Amygdala (tissue), 56 donors: ENCODE measurements around the gene ELAVL1.

Experiments used
- DNase-seq, 56 donors: peaks; one replicate each; lab custom pipeline; 2025; lab: John Stamatoyannopoulos, UW

ELAVL1 gene

DNA sequence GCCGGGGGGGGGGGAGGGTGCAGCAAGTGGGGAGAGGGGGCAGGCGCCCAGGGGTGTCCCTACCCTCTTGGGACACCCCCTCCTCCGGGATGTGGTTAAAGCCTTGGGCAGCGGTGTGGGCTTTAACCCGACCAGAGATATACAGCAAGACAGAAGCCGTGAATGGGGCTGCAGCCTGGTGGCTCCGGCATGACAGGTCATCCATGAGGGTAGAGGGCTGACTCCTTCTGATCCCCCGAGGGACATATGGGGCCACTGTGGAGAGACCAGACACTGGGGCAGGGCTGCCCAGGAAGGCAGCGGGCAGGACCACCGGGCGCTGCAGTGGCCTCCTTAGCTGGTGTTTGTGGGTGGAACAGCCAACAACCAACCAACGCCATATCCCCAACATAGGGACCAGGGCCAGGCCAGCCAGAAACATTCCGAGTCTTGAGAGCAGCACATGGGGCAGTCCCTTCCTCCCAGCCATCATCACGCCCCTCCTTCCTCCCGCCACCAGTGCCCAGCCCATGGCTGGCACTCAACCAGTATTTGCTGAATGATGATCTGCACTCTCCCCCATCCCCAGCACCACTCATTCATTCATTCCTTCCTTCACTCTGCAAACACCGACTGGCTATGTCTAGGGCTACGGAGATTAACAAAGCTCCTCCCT lies 18.2 kb downstream of the ELAVL1 start:
- DNase-seq, result no peak

DNA sequence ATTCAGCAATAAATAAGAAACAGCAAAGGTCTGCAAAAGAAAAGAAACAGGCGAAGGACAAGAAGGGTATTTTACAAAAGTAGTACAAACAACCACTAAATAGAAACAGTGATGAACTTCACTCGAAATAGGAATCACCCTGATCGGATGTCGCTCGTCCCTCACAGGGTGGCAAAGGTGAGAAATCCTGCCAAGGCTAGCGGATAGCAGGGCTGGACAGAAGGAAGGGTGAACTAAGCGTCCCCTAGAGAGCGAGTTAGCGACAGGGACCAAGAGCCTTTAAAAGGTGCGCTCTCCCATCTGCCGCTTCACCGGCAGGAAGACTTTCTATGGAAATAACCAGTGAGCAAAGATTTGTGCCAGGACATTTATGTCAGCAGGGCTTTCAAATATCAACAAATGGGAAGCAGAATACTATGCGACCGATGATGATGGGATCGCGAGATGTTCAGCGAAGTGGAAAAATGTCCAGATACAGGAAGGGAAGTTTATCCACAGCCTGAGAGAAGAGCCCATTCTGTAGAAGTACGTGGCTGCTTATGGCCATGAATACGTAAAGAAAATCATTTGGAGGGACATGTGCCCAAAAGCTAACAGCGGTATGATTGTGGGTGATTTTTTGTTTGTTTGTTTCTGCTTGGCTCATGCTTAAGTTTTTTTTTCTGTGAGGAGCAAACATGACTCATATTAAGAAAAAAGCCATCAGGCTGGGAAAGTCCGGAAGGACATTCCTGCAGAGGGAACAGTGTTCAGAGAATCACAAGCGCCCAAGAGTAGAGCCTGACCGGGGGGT lies 18.9 kb downstream of the ELAVL1 start:
- DNase-seq, result no peak

DNA sequence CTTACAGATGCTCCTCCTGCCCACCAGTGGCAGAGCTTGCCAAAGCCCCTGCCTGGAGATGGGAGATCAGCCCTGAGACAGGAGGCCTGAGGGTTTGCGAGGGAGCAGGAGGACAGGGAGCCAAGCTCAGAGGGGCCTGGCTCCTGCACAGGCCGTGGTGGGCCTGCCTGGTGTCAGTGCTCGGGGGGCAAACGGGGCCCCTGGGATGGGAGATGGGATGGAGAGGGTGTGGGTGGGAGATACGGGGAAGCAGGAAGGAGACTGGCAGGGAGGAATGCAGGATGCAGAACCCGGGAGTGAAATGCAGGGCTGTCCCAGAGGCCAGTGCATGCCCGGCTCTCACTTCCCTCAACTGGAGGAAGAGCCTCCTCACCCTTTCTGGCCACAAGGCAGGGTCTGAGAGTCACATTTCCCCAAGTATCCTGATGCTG lies 19.9 kb downstream of the ELAVL1 start:
- DNase-seq, result no peak

DNA sequence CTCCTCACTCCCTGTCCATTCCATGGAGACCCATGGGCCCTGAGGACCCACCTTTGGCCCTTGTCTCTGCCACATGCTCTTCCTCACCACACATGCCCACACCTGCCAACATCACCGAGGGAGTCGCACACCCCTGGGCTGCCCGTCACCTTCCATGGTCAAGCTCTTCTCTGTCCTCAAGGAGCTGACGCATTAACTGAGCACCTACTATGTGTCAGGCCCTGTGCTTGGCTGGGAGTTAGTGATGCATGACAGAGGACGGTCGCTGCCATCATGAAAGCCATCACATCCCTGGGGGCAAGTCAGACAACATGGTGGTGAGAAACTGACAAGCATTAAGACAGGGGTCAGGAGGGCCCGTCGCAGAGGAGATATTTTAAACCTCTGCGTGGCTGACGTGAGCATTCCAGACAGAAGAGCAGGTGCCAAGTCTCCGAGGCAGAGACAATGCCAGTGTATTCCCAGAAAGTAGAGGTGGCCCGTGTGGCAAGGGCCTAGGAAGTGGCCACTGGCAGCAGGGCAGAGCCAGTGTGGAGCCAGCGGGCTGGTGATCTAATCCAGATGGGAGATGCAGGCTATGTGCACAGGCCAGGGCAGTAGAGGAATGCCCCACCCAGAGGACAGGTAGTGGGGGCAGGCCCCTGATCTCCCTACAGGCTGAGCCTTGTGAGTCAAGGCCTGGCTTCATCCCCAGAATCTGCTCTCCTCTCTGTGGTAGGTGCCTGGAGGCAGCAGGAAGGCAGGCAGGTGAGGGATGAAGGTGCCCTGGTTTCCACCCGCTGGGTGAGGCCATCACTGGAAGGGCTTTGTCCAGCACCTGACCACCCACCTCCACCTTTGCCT lies 21.2 kb downstream of the ELAVL1 start:
- DNase-seq, result no peak

DNA sequence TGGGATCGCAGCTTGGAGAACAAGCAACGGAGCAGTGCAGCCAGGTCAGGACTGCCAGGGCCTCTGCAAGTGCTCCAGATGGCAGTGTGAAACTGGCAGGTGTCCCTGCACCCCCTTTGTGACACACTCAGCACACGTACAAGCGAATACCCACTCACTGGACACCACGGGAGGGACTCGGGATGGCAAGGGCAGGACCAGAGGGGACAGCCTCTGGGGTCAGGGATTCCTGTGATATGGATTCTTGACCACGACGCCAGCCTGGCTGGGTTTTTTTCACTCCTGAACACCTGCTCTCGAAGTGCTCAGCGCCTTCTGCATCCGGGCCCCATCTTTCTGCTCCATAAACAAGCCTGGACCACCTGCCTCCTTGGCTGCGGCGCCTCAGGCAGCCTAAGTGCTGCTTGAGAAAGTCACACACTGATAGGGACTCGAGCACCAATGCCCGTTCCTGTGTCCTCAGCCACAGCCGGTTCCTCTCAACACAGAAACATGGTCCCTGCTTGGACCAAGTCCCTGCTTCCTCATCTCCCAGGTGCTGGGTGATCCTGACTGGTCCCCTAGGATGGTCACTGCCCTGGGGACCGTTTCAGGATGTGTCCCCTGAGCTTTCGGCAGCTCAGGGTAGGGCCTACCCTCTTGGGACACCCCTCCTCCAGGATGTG lies 22.0 kb downstream of the ELAVL1 start:
- no peak for DNase-seq

DNA sequence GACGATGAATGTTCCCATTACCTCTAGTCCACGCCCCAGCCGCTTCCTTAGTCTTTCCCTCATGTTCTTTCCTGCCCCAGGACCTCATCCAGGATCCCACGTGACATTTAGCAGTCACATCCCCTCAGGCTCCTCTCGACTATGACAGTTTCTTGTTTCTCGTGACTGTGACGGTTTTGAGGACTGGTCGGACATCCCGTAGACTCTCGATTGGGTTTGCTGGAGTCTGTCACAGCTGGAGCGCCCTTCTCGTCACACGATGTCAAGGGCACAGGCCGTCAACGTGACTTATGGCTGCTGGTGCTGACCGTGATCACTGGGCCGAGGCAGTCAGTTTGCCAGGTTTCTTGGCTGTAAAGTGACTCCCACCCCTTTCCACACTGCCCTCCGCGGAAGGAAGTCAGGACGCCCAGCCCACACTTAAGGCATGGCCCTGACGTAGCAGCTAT lies 22.8 kb downstream of the ELAVL1 start:
- DNase-seq, result no peak

DNA sequence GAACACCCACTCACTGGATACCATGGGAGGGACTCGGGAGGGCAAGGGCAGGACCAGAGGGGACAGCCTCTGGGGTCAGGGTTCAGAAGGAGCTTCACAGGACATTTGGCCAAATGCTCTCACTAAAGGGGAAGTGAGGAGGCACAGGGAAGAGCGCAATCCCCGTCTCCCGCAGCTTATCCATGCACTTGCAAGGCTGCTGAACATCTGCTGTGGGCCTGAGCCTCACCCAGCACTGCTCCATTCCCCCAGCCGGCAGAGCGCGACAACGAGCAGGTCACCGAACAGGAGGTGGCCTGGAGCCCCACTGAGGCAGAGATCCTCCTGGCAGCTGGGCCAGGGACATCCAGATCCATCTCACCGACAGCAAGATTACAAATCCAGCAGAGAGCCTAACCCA lies 23.3 kb downstream of the ELAVL1 start:
- no peak for DNase-seq

DNA sequence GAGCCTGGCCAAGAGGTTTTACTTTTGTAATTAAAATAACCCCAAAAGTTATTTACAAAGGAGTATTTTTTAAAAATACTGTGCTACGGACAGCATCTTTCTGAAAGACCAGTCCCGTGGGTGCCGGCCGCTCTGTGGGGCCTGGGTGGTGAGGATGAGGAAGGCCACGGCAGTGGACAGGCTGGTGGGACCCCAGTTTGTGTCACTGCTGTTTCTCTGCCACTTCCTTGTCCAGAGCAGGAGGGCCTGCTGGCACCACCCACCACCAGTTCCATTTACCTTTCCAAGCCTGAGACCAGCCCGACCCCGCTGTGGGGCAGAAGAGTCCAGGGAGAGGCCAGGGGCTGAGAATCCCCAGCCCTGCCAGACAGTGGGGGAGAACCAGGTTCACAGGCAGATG lies 23.8 kb downstream of the ELAVL1 start:
- no peak for DNase-seq

DNA sequence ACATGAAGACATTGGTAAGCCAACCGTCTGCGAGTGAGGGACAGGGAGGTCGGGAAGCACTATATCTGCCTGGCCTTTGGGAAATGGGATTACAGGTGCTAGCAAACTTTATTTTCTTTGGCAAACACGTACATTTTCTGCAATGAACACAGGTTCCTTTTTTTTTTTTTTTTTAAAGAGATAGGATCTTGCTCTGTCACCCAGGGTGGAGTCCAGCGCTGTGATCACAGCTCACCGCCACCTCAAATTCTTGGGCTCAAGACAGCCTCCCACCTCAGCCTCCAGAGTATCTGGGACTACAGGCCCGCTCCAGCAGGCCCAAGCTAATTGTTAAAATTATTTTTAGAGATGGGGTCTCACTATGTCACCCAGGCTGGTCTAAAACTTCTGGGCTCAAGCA lies 24.2 kb downstream of the ELAVL1 start:
- DNase-seq, result no peak

DNA sequence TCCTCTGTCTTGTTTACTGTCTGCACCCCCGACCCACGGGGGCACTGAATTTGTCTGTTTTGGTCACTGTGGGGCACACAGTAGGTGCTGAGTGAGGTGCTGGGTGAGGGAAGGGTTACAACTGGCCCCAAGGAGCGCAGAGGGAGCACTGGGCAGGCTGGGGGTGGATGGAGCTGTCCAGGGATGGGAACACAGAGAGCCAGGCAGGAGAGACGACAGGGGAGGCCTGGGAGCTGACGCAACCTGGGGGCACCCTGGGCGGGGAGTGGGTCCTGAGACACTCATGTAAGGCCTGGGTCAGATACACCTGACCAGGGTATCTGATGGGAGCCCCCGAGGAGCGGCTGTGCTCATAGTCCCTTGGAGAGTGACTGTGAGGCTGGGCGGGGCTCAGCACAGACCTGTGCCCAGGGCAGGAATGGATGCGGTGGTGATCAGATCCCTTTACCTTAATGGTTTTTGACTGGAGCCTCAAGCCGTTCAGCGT lies 24.8 kb downstream of the ELAVL1 start:
- DNase-seq, result no peak

DNA sequence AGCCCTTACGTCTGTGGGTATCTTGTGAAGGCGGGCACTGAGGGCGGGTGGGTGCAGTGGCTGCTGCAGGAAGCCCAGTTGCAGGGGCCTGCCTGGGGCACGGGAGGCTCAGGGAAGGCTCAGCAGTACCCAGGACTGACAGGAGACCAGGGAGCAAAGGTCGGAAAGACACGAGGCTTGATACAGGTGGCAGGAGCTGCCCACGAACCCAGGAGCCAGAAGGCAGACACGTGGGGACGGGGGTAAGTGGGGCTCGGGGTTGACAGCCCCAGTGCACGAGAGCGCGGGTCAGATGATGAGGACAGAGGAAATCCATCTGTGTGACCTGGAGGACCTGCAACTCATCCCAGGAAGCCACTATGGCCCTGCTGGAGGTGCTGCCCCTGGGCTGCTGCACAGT lies 25.3 kb downstream of the ELAVL1 start:
- no peak for DNase-seq

DNA sequence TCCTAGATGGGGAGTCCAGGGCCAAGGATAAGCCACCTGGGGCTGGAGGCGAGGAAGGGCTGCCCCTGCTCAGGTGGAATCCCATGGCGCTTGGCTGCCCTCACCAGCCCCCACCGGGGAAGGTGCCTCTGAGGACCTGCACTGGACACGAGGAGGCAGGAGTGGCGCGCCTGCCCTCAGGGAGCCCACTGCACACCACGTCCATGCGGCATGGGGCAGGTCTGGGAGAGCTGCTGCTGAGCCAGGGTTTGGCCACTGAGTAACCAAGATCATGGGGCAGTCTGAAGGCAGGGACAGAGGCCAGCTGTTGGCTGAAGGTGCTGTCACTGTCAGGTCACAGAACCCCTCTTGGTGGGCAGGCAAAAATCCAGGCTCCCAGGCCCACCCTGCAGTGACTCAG lies 25.9 kb downstream of the ELAVL1 start:
- DNase-seq, result no peak

DNA sequence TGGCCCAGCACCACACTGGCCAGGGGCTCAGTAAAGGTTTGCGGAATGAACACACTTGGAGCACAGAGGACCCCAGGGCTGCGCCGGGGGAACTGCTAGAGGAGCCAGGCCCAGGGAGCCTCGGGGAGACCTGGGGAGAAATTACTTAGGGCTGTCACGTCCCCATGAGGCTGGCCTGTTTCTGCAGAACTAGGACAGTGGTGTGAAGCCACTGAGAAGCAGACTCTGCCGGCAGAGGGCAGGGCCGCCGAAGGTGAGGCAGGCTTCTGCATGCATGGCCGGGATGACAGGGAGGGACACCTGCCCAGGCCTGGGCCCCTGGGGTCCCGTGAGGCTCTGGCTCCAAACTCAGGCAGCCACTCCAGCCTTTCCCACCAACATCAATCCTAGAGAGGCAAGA lies 26.4 kb downstream of the ELAVL1 start:
- DNase-seq, result no peak

DNA sequence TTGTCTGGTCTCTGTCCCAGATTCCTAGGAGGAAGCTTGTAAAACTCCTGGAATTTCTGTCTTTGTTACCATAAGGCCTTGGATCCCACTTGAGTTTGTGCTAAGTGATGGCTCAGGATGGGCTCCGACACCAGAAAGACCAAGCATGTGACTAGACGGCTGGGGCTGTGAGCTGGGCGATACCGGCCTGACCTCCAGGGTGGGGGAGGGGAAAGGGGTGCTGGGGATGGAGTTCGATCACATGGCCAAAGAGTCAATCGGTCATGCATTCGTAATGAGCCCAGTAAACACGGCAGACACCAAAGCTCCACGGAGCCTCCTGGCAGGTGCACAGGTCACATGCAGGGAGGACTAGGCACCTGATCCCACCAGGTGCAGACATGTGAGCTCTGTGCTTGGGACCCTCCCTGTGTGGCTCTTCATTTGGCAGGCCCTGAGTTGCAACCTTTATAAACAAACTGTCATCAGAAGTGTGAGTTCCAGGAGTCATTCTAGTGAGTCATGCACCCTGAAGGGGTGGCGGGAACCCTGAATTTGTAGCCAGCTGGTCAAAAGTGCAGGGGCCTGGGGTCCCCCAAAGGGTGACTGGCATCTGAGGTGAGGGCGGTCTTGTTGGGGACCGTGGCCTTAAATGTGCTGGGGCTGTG lies 27.1 kb downstream of the ELAVL1 start:
- DNase-seq, result no peak

DNA sequence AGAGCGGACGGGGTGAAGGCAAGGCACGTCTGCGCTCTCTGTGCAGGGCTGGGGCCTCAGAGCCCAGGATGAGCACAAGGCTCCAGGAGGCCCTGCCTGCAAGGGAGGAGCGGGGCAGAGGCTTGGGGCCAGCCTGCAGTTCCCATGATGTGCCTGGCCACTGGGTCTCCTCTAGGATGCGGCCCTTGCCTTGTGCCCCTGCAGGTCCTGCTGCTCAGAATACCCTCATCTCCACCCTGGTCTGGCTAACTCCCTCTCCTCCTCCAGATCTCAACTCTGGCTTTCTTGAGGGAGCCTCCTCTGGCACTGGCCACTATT lies 27.8 kb downstream of the ELAVL1 start:
- no peak for DNase-seq

DNA sequence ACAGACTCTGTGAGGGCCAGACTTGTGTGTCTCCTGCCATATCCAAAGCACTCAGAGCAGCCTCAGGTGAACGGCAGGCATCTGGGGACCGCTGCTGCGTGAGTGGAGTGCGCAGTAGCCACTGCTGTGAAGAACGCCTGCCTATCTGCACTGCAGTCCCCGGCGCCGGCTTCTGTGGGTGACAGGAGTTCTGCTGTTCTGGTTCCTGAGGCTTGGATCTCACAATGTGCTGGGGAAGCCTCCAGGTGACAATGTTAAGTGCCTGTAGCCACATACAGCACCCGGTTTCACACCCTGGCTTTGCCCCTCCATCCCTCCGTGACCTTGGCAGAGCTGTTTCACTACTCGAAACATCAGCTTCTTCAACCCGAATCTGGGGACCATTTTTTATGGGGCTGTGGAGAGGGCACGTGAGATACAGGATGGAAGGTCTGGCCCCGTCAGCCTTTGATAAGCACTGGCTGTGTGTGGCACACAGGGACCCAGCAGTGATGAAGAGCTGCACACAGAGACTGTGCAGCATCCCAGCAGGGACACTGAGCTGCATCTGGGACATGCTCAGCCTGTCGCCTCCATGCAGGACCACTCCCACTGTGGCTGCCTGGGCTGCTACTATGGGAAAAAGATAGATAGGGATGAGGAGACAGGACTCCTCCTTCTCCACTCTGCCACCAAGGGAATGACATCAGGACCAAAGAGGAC lies 28.3 kb downstream of the ELAVL1 start:
- DNase-seq, result no peak

DNA sequence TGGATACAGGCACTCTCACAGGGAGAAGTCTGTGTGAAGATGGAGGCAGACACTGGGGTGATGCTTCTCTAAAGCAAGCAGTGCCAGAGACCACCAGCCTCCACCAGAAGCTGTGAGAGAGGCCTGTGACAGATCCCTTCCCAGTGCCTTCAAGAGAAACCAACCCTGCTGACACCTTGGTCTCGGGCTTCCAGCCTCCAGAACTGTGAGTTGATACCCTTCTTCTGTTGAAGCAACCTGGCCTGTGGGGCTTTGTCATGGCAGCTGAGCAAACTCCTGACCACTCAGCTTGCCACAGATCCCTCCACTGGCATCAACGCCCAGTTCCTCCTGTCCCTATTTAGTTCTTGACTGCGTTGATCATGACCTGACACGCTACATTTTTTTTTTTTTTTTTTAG lies 29.0 kb downstream of the ELAVL1 start:
- DNase-seq, result no peak

DNA sequence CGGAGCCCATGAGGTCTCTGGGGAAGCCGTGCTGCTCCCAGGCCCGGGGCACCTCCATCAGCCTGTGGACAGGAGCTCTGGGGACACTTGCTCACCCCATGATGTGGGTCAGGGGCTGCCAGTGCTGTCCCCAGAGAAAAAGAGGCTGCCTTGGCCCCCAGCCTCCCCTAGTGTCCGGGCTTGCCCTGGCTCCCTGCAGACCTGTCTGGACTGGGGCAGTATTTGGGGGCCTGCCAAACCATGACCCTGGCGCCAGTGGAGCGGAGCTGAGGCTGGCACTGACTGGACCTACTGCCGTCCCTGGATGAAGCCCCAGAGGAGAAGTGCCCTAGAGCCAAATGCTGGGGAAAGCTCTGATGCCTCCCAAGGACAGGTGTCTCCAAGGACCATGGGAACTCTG lies 30.4 kb downstream of the ELAVL1 start:
- peak in 45 of 56 donors; percentile 4 to 78 (median 40) for DNase-seq

DNA sequence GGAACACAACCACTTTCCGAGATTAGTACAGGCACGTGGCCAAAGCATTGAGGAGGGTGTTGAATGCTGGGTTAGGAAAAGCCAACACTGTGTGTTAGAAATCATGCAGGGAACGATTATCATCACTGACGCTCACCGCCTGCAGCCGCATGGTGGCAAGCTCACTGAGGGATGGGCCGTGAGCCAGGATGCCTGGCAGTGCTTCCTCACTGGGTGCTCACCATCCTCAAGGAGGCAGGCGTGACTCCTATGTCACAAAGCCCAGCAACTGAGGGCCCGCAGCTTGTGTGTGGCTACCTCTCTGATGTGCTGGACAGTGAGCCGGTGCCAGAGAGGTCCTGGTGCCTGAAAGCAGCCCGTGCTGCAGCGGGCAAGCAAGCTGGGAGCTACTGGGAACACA lies 31.6 kb downstream of the ELAVL1 start:
- peak in 39 of 56 donors; percentile 3 to 73 (median 28) for DNase-seq
